B cell (primary cell): ENCODE results near the gene INO80D. TPM values are rescaled to one million over a fixed set of nuclear protein-coding genes. Genes with fewer than 3 reads are reported as not detected.

Experiments
- ATAC-seq: fragments of 200-7000 bp; cut with Tn5 transposase; one replicate; pipeline ENCODE4 v1.10.0; 2021; ENCODE audit warnings: low read depth, mild to moderate bottlenecking, moderate number of reproducible peaks, moderate library complexity
- CTCF ChIA-PET: fragments of 350-600 bp; sonication (Branson Sonifier 250); formaldehyde crosslinking; loops from one replicate; lab custom pipeline; 2021; ENCODE audit warnings: antibody characterized with exemption, inconsistent platforms; lab: Charles Lee
- POLR2A ChIA-PET: fragments of 350-600 bp; sonication (Branson Sonifier 250); formaldehyde crosslinking; loops from one replicate; lab custom pipeline; 2021; ENCODE audit warnings: antibody characterized with exemption; lab: Charles Lee
- DNase-seq: peaks from one replicate; pipeline ENCODE4 v3.0.0; 2013
- H2AFZ ChIP-seq: 2 replicates; pipeline ENCODE4 v1.6.1; 2012; ENCODE audit warnings: mild to moderate bottlenecking, low read depth, low read length; ENCODE audit not compliant: insufficient read depth, poor library complexity, severe bottlenecking
- H3K27ac ChIP-seq, 2 donors: 1 replicate in 1 of 2; 2 replicates in 1 of 2; pipeline ENCODE4 v1.5.1; 2012 to 2013; ENCODE audit warnings: low read length in 2 of 2, mild to moderate bottlenecking in 2 of 2, moderate library complexity in 1 of 2
- H3K27me3 ChIP-seq, 4 experiments: fragments of 200-600 bp in 1 of 4; sonication (generic) in 1 of 4; replicated peaks in 1 of 4; 1 replicate in 2 of 4; 2 replicates in 2 of 4; pipeline versions ENCODE4 v1.6.1 to v1.7.0; 2013 to 2016; ENCODE audit warnings: low read length in 3 of 4, mild to moderate bottlenecking in 2 of 4, mixed read lengths in 1 of 4, moderate library complexity in 1 of 4; ENCODE audit not compliant: insufficient read depth in 4 of 4, control insufficient read depth in 3 of 4; ENCODE audit errors: control extremely low read depth in 1 of 4
- H3K36me3 ChIP-seq, 2 experiments: replicated peaks in 1 of 2; 1 replicate in 1 of 2; 2 replicates in 1 of 2; pipeline versions ENCODE4 v1.6.1 to v1.7.1; 2013; ENCODE audit warnings: low read length in 1 of 2; ENCODE audit not compliant: insufficient read depth in 2 of 2, control insufficient read depth in 1 of 2; ENCODE audit errors: control extremely low read depth in 1 of 2, extremely low read depth in 1 of 2
- H3K4me1 ChIP-seq, 2 donors: fragments of 200-600 bp in 1 of 2; sonication (generic) in 1 of 2; 1 replicate in 1 of 2; 2 replicates in 1 of 2; pipeline versions ENCODE4 v1.5.1 to v1.6.1; 2013 to 2017; ENCODE audit warnings: low read length in 2 of 2; ENCODE audit not compliant: control insufficient read depth in 2 of 2, insufficient read depth in 2 of 2
- H3K4me2 ChIP-seq: replicated peaks from 2 replicates; pipeline ENCODE3; 2012; ENCODE audit warnings: mild to moderate bottlenecking, low read depth, low read length; ENCODE audit not compliant: poor library complexity, severe bottlenecking
- H3K4me3 ChIP-seq, 5 experiments: fragments of 200-600 bp in 1 of 5; sonication (generic) in 1 of 5; 1 replicate in 3 of 5; 2 replicates in 2 of 5; pipeline versions ENCODE4 v1.5.1 to v1.7.0; 2011 to 2016; ENCODE audit warnings: low read length in 4 of 5, mild to moderate bottlenecking in 4 of 5, low read depth in 2 of 5, control low read depth in 1 of 5, moderate library complexity in 1 of 5; ENCODE audit not compliant: insufficient read depth in 1 of 5; ENCODE audit errors: control extremely low read depth in 1 of 5, extremely low read depth in 1 of 5
- H3K79me2 ChIP-seq: fragments of 200-600 bp; sonication (generic); one replicate; pipeline ENCODE4 v1.6.0; 2016; ENCODE audit warnings: low read length; ENCODE audit not compliant: control insufficient read depth, insufficient read depth
- H3K9ac ChIP-seq: fragments of 200-600 bp; sonication (generic); 2 replicates; pipeline ENCODE4 v1.6.1; 2017; ENCODE audit warnings: mild to moderate bottlenecking, low read length, moderate library complexity
- H3K9me3 ChIP-seq, 3 donors: one replicate each; pipeline versions ENCODE4 v1.6.1 to v1.7.1; 2013; ENCODE audit warnings: low read length in 2 of 3; ENCODE audit not compliant: control insufficient read depth in 2 of 3, insufficient read depth in 1 of 3; ENCODE audit errors: control extremely low read depth in 1 of 3
- H4K20me1 ChIP-seq: 2 replicates; pipeline ENCODE4 v1.6.0; 2012; ENCODE audit warnings: mild to moderate bottlenecking, low read length; ENCODE audit not compliant: insufficient read depth, control insufficient read depth, poor library complexity, severe bottlenecking
- H3K27ac Mint-ChIP-seq: one replicate; pipeline ENCODE4 v1.8.0; 2021; ENCODE audit warnings: mixed read lengths
- H3K27me3 Mint-ChIP-seq: one replicate; pipeline ENCODE4 v1.8.0; 2021; ENCODE audit warnings: mixed read lengths
- H3K4me1 Mint-ChIP-seq: one replicate; pipeline ENCODE4 v1.8.0; 2021; ENCODE audit warnings: mixed read lengths
- H3K4me3 Mint-ChIP-seq: one replicate; pipeline ENCODE4 v1.8.0; 2021; ENCODE audit warnings: mixed read lengths
- H3K9me3 Mint-ChIP-seq: one replicate; pipeline ENCODE4 v1.8.0; 2022; ENCODE audit warnings: mixed read lengths; ENCODE audit not compliant: insufficient read depth
- CTCF ChIP-seq: fragments of 200-600 bp; IDR thresholded peaks from one replicate; pipeline ENCODE4 v1.8.0; 2022; ENCODE audit warnings: antibody characterized with exemption, mild to moderate bottlenecking
- EZH2 ChIP-seq: IDR thresholded peaks from 2 replicates; pipeline ENCODE4 v1.6.1; 2012; ENCODE audit warnings: borderline replicate concordance, low read depth, mild to moderate bottlenecking, moderate library complexity, low read length; ENCODE audit not compliant: insufficient read depth, poor library complexity, severe bottlenecking
- WGBS: methylation state at CpG from one replicate; pipeline ENCODE4 v1.1.5; 2013; ENCODE audit warnings: missing lambda C conversion rate; ENCODE audit not compliant: insufficient coverage; 5-methylcytosine and 5-hydroxymethylcytosine counted together
- intact Hi-C: fragments of 100-400 bp; cut with micrococcal nuclease; formaldehyde crosslinking; loops from one replicate; pipeline ENCODE4 v1.10.0; 2022
- polyA plus RNA-seq: library from polyadenylated mRNA; depleted of rRNA; stranded (reverse); fragments of >200 nt; gene quantifications from 2 replicates; pipeline ENCODE4 v1.2.3, GENCODE V29; 2012
- total RNA-seq, 2 donors: library from RNA; stranded (reverse); fragments of 120-200 nt in 1 of 2; gene quantifications; 1 replicate in 1 of 2; 2 replicates in 1 of 2; pipeline versions ENCODE4 v1.2.3 to v1.2.4, GENCODE V29; 2013 to 2022

The INO80D gene
- total and polyA plus RNA-seq, 2 donors (not counting 1 experiment from before 2014, with no cell fraction given) = 6.3 to 61.2 TPM

DNA sequence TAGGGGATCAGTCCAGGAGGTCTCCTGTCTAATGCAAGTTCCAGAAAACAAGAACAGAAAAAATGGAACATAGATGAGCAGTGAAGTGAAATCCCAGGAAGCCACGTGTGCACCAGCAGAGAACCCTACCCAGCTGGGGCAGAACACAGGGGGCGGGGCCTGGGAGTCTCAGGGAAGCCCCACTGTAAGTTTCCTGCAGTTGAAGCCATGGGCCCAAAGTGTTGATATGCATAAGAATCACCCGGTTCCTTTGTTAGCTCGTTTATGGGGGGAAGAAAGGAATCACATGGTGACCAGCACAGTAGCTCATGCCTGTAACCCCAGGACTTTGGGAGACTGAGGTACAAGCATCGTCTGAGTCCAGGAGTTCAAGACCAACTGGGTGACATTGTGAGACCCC lies 131.3 kb downstream of the INO80D start:
- intact Hi-C loops = no loop called here

GRCh38 chr2:205952282-205952681 lies 133.7 kb downstream of the INO80D start:
- TF ChIP-seq CTCF = no peak
- ChIA-PET CTCF (no interaction called here), POLR2A (no interaction called here)
- peaks cover 0 to 2% (median 0%) of the 10 kb centered on the region in 4 experiments for H3K27me3 ChIP-seq
- no peak for ATAC-seq
- no peaks in the 10 kb centered on the region for H3K79me2 ChIP-seq
- DNase-seq = no peak
- Mint-ChIP-seq H3K9me3 (no peaks in the 10 kb centered on the region), H3K27me3 (peaks cover 33% of the 10 kb centered on the region), H3K27ac (no peak overlapping the region), H3K4me3 (no peak overlapping the region), H3K4me1 (peaks cover 3% of the 10 kb centered on the region)
- no peak overlapping the region for H3K9ac ChIP-seq
- H3K4me3 ChIP-seq = no peak overlapping the region
- no peak overlapping the region for H2AFZ ChIP-seq
- intact Hi-C loops = no loop called here
- no peak overlapping the region for H3K4me2 ChIP-seq
- no peak overlapping the region for H3K27ac ChIP-seq
- H3K4me1 ChIP-seq = no peaks in the 10 kb centered on the region
- WGBS = 78% methylated on average over 2 of the region's 2 CpGs
- no peaks in the 10 kb centered on the region for H4K20me1 ChIP-seq
- no peaks in the 10 kb centered on the region for H3K36me3 ChIP-seq
- H3K9me3 ChIP-seq = no peaks in the 10 kb centered on the region

More for the DNA sequence above, 131.3 kb downstream of the INO80D start:
- no peaks in the 10 kb centered on the region for H3K9me3 Mint-ChIP-seq
- Histone ChIP-seq H3K4me3 (no peak overlapping the region), H3K79me2 (no peaks in the 10 kb centered on the region), H3K27me3 (no peaks in the 10 kb centered on the region), H3K4me2 (no peak overlapping the region), H3K27ac (no peak overlapping the region), H3K36me3 (no peaks in the 10 kb centered on the region), H4K20me1 (no peaks in the 10 kb centered on the region), H3K4me1 (no peaks in the 10 kb centered on the region), H3K9ac (no peak overlapping the region), H3K9me3 (no peaks in the 10 kb centered on the region), H2AFZ (no peak overlapping the region)
- WGBS = 55% methylated on average over 5 of the region's 5 CpGs
- no peak overlapping the region for H3K4me3 Mint-ChIP-seq
- no peak overlapping the region for H3K27ac Mint-ChIP-seq
- no peak for ATAC-seq
- CTCF ChIA-PET = no interaction called here
- no peak for DNase-seq
- no peaks in the 10 kb centered on the region for H3K4me1 Mint-ChIP-seq
- TF ChIP-seq EZH2 (no peak), CTCF (no peak)
- H3K27me3 Mint-ChIP-seq = peaks cover 22% of the 10 kb centered on the region
- POLR2A ChIA-PET = no interaction called here
